Calu3 (cell line): ENCODE data around the gene VMP1. TPM values are rescaled to one million over a fixed set of nuclear protein-coding genes. Genes with fewer than 3 reads are reported as not detected.
"Not testable (repeated sequence)": the region's sequence is repeated elsewhere in the genome, so short reads cannot be mapped to it uniquely, and the experiment has no call there.

Experiments
- BruUV-seq: library from RNA; stranded (reverse); fragments of 400-500 nt; replicated peaks from 2 replicates; lab custom pipeline; 2021; lab: Mats Ljungman, UMichigan
- CTCF ChIA-PET: fragments of 300-600 bp; sonication (Branson Sonifier 250); formaldehyde crosslinking; loops from one replicate; lab custom pipeline; 2022; ENCODE audit warnings: antibody characterized with exemption; lab: Charles Lee
- DNase-seq: peaks from one replicate; pipeline ENCODE4 v3.0.0; 2022
- H3K27ac Mint-ChIP-seq: one replicate; pipeline ENCODE4 v1.8.0; 2022; ENCODE audit warnings: mixed read lengths; ENCODE audit not compliant: unreplicated experiment
- H3K27me3 Mint-ChIP-seq: one replicate; pipeline ENCODE4 v1.8.0; 2022; ENCODE audit warnings: mixed read lengths; ENCODE audit not compliant: unreplicated experiment
- H3K36me3 Mint-ChIP-seq: one replicate; pipeline ENCODE4 v1.8.0; 2022; ENCODE audit warnings: mild to moderate bottlenecking, moderate library complexity, mixed read lengths; ENCODE audit not compliant: insufficient read depth, unreplicated experiment
- H3K4me1 Mint-ChIP-seq: one replicate; pipeline ENCODE4 v1.8.0; 2022; ENCODE audit warnings: mild to moderate bottlenecking, low read depth, mixed read lengths; ENCODE audit not compliant: unreplicated experiment
- H3K4me3 Mint-ChIP-seq: one replicate; pipeline ENCODE4 v1.8.0; 2022; ENCODE audit warnings: mild to moderate bottlenecking, low read depth, moderate library complexity, mixed read lengths; ENCODE audit not compliant: unreplicated experiment
- H3K9me3 Mint-ChIP-seq: one replicate; pipeline ENCODE4 v1.8.0; 2022; ENCODE audit warnings: low read depth, mixed read lengths; ENCODE audit not compliant: unreplicated experiment
- CTCF ChIP-seq: fragments of 200-600 bp; IDR thresholded peaks from one replicate; pipeline ENCODE4 v1.8.0; 2022; ENCODE audit warnings: antibody characterized with exemption; ENCODE audit not compliant: unreplicated experiment
- intact Hi-C: fragments of 100-400 bp; cut with micrococcal nuclease; formaldehyde crosslinking; loops from one replicate; pipeline ENCODE4 v1.10.0; 2022; ENCODE audit not compliant: unreplicated experiment
- total RNA-seq: library from RNA; stranded (reverse); gene quantifications from 2 replicates; pipeline ENCODE4 v1.2.3, GENCODE V29; 2022

VMP1 gene
- total RNA-seq, 1 experiment from 2014 or later = 315 TPM

- no TSS peak for BruUV-seq
- CTCF ChIA-PET = no interaction called here
- H3K27ac Mint-ChIP-seq = peak overlapping the region; percentile 78
- no peaks in the 10 kb centered on the region for H3K9me3 Mint-ChIP-seq
- H3K4me3 Mint-ChIP-seq = no peak overlapping the region
- TF ChIP-seq CTCF = no peak
- no peak for DNase-seq
- peaks cover 49% of the 10 kb centered on the region for H3K4me1 Mint-ChIP-seq
- intact Hi-C loops = loop anchor here (2.0 kb wide), 1 partner anchor 67 kb away; no protein-coding TSS in a partner anchor
- H3K27me3 Mint-ChIP-seq = no peaks in the 10 kb centered on the region
- H3K36me3 Mint-ChIP-seq = peaks cover 65% of the 10 kb centered on the region
These were observed 144.3 kb downstream of the VMP1 start for GRCh38 chr17:59851439-59852375.

GRCh38 chr17:59852847-59853167, 145.4 kb downstream of the VMP1 start:
- not testable (repeated sequence) for H3K27me3 Mint-ChIP-seq, DNase-seq, H3K9me3 Mint-ChIP-seq
- Mint-ChIP-seq H3K36me3 (peaks cover 61% of the 10 kb centered on the region), H3K4me3 (peak overlapping the region; percentile 20), H3K27ac (peak overlapping the region; percentile 78), H3K4me1 (peaks cover 51% of the 10 kb centered on the region)
- intact Hi-C loops = loop anchor here (2.0 kb wide), 1 partner anchor 68 kb away; no protein-coding TSS in a partner anchor
- BruUV-seq = TSS peak; percentile 54
- CTCF ChIA-PET = interaction anchor here (1.0 to 1.8 kb wide), 3 partner anchors 8 to 99 kb away, joined by 5 to 13 read pairs (median 6); no protein-coding TSS in a partner anchor

GRCh38 chr17:59853168-59853918, 145.9 kb downstream of the VMP1 start:
- H3K27me3 Mint-ChIP-seq = no peaks in the 10 kb centered on the region
- no TSS peak for BruUV-seq
- TF ChIP-seq CTCF = peak; percentile 66

GRCh38 chr17:59853919-59854729, 146.7 kb downstream of the VMP1 start:
- H3K4me1 Mint-ChIP-seq = peaks cover 42% of the 10 kb centered on the region
- not testable (repeated sequence) for BruUV-seq, H3K4me3 Mint-ChIP-seq, H3K27me3 Mint-ChIP-seq, DNase-seq, H3K9me3 Mint-ChIP-seq
- intact Hi-C loops = loop anchor here (2.0 kb wide), 1 partner anchor 69 kb away; no protein-coding TSS in a partner anchor
- H3K27ac Mint-ChIP-seq = peak overlapping the region; percentile 78
- CTCF ChIA-PET = interaction anchor here (0.6 to 1.8 kb wide), 7 partner anchors 10 to 683 kb away, joined by 3 to 13 read pairs (median 6); no protein-coding TSS in a partner anchor
- H3K36me3 Mint-ChIP-seq = peaks cover 48% of the 10 kb centered on the region

More at GRCh38 chr17:59853168-59853918, 145.9 kb downstream of the VMP1 start:
- peak overlapping the region; percentile 78 for H3K27ac Mint-ChIP-seq
- peaks cover 47% of the 10 kb centered on the region for H3K4me1 Mint-ChIP-seq
- CTCF ChIA-PET = interaction anchor here (0.7 to 1.8 kb wide), 6 partner anchors 9 to 682 kb away, joined by 5 to 13 read pairs (median 6); no protein-coding TSS in a partner anchor
- intact Hi-C loops = loop anchor here (2.0 kb wide), 1 partner anchor 69 kb away; no protein-coding TSS in a partner anchor
- H3K9me3 Mint-ChIP-seq = no peaks in the 10 kb centered on the region
- DNase-seq = peak; percentile 85
- H3K36me3 Mint-ChIP-seq = peaks cover 56% of the 10 kb centered on the region
- H3K4me3 Mint-ChIP-seq = peak overlapping the region; percentile 20
